Embryonic facial prominence (tissue), 1 donor: Measurements from ENCODE around the gene ADGRG6.
"Not testable (repeated sequence)": the region's sequence is repeated elsewhere in the genome, so short reads cannot be mapped to it uniquely, and the experiment has no call there.

Source experiments
- DNase-seq: peaks from one replicate; pipeline ENCODE4 v3.0.0-alpha.2; 2016; ENCODE audit errors: extremely low spot score

ADGRG6 gene

DNA sequence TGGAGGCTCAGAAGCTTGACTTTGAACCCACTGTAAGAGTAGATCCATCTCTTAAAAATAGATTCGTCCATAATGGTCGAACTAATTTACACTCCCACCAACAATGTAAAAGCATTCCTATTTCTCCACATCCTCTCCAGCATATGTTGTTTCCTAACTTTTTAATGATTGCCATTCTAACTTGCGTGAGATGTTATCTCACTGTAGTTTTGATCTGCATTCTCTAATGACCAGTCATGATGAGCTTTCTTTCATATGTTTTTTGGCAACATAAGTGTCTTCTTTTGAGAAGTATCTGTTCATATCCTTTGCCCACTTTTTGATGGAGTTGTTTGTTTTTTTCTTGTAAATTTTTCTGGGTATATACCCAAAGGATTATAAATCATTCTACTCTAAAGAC lies 44.4 kb downstream of the ADGRG6 start:
- not testable (repeated sequence) for DNase-seq

DNA sequence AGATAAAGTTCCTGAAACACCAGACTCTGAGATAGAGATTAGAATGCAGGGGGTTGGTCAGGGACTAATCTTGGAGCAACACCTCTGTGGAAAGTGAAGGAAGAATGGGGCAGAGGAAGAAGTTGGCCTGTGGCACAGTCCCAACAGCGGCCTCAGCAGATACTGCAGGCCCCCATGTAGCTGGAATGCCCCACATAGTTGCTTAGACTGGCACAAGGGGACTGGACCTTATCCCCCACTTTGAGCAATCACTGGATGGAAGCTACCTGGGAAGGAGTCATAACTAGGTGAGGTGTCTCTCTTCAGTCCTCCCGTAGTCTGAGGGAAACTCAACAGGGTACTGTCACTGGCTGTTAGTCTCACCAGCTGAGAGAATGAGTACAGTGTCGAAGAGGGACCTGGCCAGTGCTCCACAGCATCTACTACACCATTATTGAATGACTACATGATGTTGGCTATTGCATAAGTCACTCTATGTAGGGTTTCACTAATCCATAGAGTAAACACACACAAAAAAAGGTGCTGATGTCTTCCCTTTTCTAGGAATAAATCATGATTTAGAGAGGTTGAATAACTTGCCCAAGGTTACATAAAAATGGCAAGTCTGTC lies 47.5 kb downstream of the ADGRG6 start:
- DNase-seq, result no peak

DNA sequence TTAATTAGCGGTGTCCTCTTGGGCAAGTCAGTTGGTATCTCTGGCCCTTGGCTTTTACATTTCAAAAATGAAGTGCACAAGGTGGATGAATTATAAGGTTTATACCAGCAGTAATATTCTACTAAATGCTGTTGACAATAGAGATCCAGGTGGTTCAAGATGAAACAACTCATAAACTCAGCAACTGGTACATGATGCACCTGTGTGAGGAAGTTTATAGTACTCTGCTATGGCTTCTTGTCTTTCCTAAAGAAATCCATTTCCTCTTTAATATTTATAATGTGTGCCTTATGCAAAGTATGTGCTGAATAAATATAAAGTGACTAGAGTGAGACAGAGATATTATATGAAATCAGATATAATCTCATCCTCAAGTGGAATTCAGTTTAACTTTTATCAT lies 48.5 kb downstream of the ADGRG6 start:
- no peak for DNase-seq

DNA sequence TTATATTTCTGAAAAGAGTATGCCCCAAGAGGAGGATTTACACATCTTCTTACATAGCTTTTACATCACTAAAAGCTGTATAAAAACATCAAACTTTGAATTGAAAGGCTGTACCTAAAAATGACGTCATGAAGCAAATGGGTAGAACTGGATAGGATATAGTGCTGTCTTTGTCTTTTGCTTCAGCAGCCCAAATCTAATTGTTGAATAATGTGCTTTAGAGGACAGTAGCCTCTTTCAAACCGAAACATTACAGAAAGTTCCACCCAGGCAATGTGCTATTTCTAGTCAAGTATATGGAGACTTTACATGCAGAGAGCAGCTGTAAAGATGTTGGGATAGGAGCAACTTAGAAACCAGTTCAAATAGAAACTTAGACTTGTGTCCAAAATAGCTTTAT lies 51.9 kb downstream of the ADGRG6 start:
- DNase-seq, result no peak

DNA sequence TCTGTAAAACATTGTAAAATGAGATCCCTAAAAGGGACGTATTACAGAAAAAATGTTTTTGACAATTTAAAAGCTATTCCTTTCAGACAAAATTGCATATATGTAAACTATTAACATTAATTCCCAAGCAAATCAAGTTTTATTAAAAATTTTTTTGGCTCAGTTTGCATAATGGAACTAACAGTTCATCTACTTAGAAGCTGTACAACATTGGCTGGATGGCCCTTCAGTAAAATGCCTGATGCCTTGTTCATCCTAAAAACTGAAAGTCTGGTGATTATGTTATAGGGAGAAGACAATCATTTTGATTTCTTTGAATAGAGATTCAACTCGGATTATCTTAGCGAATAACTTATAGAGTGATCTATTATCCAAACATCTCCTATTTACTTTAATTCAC lies 52.8 kb downstream of the ADGRG6 start:
- no peak for DNase-seq

DNA sequence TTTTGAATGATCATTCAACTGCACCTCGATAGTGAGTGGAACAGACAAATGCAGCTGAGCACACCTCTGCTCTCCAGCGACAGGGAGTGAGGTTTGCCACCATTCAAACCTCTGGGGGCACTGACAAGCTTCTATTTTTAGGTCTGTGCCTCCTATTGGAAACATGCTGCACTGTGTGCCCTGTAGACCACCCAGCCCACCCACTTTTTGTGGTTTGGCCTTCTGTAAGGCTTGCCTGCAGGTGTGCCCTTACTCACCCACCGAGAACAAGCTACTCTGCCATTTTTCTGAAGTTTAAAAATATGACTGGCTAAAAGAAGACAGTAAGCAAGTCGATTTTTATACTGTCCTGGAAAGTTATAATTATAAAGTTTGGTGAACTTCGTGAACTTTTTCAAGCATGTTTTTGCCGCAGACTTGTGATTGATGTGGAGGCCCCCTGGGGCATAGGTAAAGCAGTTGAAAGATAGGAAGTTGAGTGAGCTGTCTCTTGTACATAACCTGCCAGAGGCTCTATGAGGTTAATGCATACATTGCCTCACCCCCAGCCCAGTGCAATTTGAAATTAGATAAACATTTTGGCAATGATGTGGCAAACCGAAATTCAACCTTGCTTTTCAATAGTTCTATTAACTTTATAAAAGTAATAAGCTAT lies 53.8 kb downstream of the ADGRG6 start:
- no peak for DNase-seq

DNA sequence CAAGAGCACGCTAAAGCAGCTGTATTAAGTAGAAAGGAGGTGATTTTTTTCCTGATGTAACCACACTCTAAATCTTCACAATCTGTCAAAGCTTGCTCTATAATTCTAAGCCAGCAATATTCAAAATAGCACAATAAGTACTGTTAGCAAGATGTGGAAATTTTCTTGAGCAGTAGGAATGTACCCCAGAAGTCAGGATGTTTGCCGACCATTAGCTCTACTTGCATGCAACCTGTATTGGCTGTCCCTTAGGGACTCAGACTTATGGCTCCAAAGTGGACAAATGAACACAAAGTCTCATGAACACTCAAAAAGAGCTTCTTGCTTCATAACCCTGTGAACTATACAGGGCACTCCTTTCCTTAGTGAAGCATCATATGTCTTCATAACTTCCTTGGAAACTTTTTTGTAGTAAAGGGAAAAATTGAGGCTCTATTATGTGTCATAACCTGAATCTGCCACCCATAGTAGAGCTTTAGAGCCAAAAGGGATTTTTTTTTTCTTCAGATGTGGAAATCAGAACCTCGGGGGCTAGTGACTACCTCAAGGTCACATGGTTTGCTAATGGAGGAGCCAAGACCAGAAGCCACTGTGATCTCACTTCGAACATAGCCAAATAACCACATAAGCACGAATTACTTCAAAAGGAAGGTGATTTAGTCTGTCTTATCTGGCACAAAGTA lies 54.5 kb downstream of the ADGRG6 start:
- no peak for DNase-seq

DNA sequence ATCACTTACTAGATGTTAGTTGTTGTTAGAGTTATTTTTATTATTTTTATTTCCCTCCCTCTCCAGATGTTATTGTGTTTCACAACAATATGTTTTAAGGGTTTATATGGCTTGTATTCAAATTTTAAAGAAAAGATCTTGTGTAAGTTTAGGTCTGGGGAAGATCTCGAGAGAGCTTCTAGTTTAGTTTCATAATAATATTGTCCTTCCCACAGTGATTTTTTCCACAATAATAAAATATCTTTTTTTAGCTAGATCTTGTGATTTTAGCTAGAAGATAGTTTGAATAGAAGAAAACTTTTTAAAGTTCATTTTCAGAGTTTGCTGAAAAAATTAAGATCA lies 55.0 kb downstream of the ADGRG6 start:
- no peak for DNase-seq

DNA sequence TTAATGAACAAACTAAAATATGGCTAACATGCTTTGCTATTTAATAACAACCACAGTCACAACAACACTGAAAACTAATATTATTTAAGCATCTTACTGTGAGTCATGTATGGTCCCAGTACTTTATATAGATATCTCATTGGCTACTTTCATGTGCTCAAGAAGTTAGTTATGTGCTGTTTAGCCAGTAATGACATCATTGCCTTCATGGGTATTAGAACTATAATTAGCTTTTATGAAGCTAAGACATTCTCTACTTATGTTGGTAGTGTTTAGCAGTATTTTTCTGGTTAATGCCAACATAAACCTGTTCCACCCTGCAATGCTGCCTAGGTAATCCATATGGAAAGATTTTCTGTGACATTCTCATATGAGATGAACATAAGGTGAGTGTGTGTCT lies 56.1 kb downstream of the ADGRG6 start:
- DNase-seq, result no peak

DNA sequence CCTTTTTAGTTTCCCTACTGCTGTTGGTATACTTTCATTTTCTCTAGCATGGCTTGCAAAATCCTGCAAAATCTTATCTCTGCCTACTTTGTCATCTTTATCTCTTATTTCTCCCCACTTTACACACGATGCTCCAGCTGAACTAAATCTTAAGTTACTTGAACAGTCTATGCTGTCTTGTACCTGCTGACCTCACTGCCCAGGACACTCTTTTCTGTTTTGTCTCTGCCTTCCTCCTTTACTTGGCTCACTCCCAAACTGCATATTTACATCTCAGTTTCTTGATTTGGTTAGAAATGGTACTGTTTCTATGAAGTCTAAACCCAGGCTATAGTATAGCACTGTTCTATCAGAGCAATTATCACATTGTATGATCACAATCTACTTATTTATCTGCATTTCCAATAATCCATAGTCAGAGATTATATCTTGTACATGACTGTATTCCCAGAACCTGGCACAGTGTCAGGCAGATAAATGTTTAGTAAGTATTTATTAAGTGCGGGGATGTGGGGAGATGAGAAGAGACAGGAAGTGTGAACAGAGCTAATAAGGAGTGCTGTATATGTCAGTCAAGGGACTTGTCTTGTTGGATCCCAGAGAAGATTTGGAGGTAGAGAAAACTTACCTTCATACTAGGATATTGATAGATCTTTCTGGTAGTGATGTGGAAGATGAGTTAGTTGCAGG lies 57.6 kb downstream of the ADGRG6 start:
- DNase-seq, result no peak

DNA sequence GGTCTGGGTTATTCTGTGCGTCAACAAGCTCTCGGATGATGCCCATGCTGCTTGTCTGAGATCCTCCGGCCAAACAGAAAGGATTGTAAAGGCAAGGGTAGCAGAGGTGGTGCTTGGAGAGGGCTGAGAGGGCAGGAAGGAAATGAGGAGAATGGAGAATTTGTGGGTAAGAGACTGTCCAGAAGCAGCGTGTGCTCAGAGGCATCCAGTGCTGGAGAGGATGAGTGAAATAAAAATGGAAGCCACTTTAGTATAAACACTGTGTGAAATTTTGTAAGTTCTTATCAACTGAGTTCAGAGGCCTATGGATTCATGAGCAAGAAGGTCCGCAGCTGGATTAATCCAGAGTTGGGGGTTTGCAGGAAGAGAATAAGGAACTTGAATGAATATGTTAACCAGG lies 59.5 kb downstream of the ADGRG6 start:
- no peak for DNase-seq

DNA sequence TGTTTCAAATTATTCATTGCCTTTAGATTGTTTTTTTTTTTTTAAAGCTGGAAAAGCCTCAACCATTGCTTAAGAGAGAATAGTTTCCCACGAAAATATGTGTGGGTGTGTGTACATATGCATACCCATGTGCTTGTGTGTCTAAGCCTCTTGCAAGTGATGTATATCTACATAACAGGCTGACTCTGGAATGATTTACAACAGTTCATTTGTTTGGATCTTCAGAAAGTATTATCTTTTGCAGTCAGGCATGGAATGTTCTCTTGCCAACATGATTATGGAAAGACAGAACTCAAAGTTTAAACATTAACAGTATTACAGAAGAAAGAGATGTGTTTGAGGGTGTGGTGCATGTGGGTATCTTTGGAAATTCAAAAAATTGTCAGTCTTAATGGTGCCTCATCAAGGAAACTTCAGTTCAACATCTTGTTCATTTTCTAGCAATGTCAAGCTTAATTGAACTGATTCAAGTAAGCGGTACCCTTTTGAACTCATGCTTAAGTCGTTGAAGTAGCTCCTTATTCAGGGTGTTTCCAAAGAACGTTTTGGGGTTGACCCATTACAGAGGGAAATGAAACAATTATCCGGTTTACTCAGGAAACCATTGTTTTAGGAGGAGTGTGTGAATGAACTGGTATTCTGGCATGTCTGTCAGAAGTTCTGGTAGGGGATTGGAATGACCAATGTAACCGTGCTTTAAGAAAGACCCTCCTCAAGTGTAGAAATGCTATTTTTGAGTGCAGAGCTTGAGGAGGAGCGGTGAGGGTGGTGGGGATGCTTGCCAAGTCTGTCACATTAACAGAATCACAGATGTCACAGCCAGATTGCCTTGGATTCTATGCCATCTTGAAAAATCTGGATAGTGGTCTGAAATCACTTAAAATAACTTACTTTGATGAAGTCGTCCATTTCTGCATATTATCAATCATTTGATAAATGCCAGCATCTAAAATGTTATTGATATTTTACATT lies 60.3 kb downstream of the ADGRG6 start:
- no peak for DNase-seq

DNA sequence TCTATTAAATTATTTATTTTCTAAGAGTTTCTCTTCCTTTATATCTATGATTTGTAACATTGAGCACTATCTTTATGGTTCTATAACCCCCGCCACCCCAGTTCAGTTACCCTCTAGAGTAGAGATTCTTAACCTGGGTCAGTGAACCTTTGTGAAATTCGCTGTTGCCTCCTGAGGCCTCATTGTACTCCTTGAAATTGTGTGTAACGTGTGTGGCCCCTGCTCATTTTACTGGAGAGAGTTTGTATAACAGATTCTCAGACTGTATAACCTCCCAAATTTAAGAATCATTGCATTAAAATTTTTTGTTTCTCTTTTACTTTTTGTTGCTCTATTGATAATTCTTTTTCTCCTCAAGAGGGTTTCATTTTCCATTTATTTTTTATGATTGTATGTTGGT lies 65.3 kb downstream of the ADGRG6 start:
- DNase-seq, result no peak

DNA sequence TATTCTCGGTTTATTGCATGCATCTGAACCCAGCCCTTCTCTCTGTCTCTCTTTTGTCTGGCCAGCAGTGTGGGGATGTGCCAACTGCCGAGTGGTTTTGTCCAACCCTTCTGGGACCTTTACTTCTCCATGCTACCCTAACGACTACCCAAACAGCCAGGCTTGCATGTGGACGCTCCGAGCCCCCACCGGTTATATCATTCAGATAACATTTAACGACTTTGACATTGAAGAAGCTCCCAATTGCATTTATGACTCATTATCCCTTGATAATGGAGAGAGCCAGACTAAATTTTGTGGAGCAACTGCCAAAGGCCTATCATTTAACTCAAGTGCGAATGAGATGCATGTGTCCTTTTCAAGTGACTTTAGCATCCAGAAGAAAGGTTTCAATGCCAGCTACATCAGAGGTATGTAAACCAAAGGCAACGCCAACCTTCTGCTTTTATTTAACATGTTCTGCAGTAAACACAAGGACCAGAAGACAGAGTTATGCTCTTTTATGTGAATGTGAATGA lies 65.8 kb downstream of the ADGRG6 start:
- DNase-seq, result no peak

DNA sequence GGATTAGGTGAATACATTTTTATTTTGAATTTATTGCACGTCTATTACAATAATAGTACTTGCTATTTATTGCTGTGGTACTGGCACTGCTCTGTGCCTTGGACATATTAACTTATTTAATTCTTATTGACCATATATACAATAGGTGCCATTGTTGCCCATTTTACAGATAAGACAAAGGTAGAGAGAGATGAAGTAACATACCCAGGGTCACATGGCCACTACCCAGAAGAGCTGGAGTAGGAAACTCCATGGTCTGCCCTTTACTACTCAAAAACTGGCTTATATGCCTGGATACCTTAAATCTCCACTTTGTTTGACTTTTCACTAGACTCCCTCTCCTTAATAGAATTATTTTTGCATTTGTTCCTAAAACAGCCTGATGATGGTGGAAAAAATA lies 67.5 kb downstream of the ADGRG6 start:
- DNase-seq, result no peak

DNA sequence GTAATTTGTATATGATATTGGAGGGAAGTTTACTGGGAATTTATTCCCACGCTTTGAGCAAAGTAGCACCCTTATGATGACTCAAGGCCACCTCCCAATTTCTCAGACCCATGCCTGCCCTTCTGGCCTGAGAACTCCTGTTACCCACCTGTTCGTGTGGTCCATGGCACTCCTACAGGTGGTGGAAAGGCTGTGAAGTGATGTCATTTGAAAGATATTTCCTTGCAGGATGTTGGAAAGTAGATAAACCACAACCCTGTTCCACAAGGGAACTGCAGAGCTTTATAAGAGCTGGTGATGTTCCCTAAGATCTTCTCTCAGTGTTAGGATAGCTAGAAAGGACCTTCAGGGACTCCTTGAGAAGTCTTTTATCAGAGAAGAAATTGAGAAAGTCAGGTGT lies 70.5 kb downstream of the ADGRG6 start:
- DNase-seq, result no peak

DNA sequence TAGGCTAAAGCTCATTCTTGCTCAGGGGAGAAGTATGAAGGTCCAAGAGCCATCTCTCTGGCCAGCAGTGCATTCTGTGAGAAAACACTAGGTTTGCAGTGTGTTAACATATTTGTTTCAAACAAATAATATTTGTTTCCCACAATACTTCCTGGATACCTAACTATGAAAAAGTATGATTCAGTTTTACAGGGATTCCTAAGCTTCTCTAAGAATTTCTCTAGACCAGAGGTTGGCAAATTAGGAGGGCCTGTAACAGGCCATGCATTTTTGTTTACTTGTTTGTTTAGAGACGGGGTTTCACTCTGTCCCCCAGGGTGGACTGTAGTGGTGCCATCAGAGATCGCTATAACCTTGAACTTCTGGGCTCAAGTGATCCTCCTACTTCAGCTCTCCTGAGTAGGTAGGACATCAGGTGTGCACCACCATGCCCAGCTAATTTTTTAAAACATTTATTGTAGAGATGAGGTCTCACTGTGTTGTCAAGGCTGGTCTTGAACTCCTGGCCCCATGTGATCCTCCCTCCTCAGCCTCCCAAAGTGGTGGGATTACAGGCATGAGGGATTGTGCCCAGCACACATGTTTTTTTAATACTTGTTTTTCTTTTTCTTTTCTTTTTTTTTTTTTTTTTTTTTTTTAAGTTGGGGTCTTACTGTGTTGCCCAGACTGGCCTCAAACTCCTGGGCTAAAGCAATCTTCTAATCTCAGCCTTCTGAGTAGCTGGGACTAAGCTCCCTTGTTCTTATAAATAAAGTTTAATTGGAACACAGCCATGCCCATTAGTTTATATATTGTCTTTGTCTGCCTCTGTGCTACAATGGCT lies 71.7 kb downstream of the ADGRG6 start:
- DNase-seq, result no peak

DNA sequence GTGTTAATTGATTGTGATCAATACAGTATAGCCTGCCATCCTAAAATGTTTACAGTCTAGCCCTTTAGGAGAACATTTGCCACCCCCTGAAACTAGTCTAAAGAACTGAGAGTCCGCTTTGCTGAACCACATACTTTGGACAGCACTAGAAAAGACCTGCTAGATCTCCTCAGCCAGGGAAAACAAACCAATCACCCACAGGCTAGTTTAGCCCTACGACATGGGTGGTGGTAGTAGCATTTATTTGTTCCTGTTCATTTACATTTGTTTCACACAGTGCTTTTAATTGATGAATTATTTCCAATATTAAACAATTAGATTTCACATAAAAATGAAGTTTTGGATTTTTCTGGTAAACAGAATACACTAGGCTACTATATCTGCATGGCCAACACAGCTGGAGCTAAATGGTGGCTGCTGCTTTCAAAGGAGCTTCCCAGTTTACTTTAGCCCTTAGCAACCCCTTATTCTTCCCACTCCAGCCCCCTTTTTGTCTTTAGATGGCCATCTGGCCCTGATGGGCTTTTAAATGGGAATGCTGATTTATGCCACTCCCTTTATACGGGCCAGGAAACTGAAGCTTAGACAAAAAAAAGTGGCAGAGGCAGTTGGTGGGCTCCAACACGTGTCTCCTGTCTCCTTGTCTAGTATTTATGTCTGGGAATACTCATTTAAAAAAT lies 72.4 kb downstream of the ADGRG6 start:
- no peak for DNase-seq

DNA sequence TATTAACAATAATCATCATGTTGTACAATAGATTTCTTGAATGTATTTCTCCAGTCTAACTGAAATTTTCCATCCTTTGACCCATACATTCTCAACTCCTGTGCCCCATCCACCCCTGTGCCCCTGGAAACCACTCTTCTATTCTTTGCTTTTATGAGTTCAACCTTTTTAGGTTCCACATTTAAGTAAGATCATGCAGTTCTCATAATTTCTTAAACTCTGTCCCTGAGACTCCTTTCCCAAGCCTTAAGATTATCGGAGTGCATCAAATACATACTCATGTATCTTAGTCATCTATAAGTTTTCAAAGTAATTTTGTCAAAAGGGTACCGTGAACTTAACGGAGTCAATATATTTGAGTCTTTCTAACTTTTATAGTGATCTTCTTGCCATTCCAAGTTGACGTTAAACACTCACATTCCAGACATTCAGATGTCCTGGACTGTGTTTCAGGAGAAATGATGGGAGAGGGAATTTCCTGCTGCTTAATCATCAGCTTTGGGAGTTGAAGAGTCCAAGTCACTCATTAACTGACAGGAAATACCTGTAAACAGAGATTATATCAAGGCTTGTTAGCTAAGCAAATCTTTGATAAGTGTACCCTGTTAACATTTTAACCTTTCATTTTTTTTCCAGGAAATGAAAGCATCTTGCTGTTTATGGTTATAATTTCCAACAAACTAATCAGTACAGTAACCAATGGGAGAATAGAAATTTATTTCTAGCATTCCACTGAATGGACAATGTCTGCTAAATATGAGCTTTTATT lies 73.3 kb downstream of the ADGRG6 start:
- no peak for DNase-seq
